H1 (cell line): ENCODE measurements around the gene DNER. TPM values are rescaled to one million over a fixed set of nuclear protein-coding genes. Genes with fewer than 3 reads are reported as not detected.

Experiments
- CTCF ChIA-PET: fragments of 300-600 bp; sonication (Branson Sonifier 250); formaldehyde crosslinking; loops from one replicate; lab custom pipeline; 2021; ENCODE audit not compliant: partially characterized antibody; lab: Charles Lee
- POLR2A ChIA-PET: fragments of 300-600 bp; sonication (Branson Sonifier 250); formaldehyde crosslinking; loops from one replicate; lab custom pipeline; 2021; ENCODE audit warnings: inconsistent platforms; ENCODE audit not compliant: partially characterized antibody; lab: Charles Lee
- DNase-seq, 2 experiments: peaks; one replicate each; pipeline versions ENCODE4 v3.0.0 to v3.0.0-alpha.2; 2010 to 2022; ENCODE audit warnings: low spot score in 2 of 2, low read depth in 1 of 2, mixed read lengths in 1 of 2
- FAIRE-seq: peaks from 2 replicates; lab custom pipeline; 2011; peaks lifted over from hg19 to GRCh38; lab: Jason Lieb, UNC
- H2AFZ ChIP-seq: 2 replicates; pipeline ENCODE4 v1.8.1; 2012; ENCODE audit warnings: low read length, inconsistent platforms
- H2AK5ac ChIP-seq: 2 replicates; pipeline ENCODE4 v1.6.1; 2013; ENCODE audit warnings: low read depth, low read length
- H2BK120ac ChIP-seq: replicated peaks from 2 replicates; pipeline ENCODE3; 2013; ENCODE audit warnings: low read depth, low read length, inconsistent platforms
- H2BK12ac ChIP-seq: 2 replicates; pipeline ENCODE4 v1.6.1; 2013; ENCODE audit warnings: low read depth, low read length
- H2BK15ac ChIP-seq: 2 replicates; pipeline ENCODE4 v1.6.1; 2013; ENCODE audit warnings: low read length
- H2BK20ac ChIP-seq: 2 replicates; pipeline ENCODE4 v1.6.1; 2013; ENCODE audit warnings: low read length
- H2BK5ac ChIP-seq: 2 replicates; pipeline ENCODE4 v1.6.1; 2013; ENCODE audit warnings: low read depth, low read length
- H3K14ac ChIP-seq: 2 replicates; pipeline ENCODE4 v1.6.1; 2013; ENCODE audit warnings: inconsistent platforms; ENCODE audit not compliant: insufficient read length
- H3K18ac ChIP-seq: 2 replicates; pipeline ENCODE4 v1.6.1; 2013; ENCODE audit warnings: low read length; ENCODE audit errors: extremely low read depth
- H3K23ac ChIP-seq: 2 replicates; pipeline ENCODE4 v1.6.1; 2013; ENCODE audit warnings: inconsistent platforms; ENCODE audit not compliant: insufficient read length
- H3K23me2 ChIP-seq: 2 replicates; pipeline ENCODE4 v1.6.1; 2013; ENCODE audit warnings: low read depth, low read length
- H3K27ac ChIP-seq: 2 replicates; pipeline ENCODE4 v1.6.1; 2011; ENCODE audit warnings: low read depth, low read length, inconsistent platforms
- H3K27me3 ChIP-seq, 4 experiments: replicated peaks in 1 of 4; 1 replicate in 1 of 4; 2 replicates in 3 of 4; pipeline versions ENCODE4 v1.6.1 to v1.8.1; 2011 to 2013; ENCODE audit warnings: low read length in 3 of 4, mild to moderate bottlenecking in 3 of 4, inconsistent platforms in 2 of 4, mixed read lengths in 2 of 4, moderate library complexity in 1 of 4; ENCODE audit not compliant: control insufficient read depth in 3 of 4, insufficient read depth in 3 of 4; ENCODE audit errors: extremely low read depth in 1 of 4
- H3K36me3 ChIP-seq, 4 experiments: 2 replicates each; pipeline versions ENCODE4 v1.6.1 to v1.8.1; 2011 to 2013; ENCODE audit warnings: mild to moderate bottlenecking in 4 of 4, low read length in 3 of 4, moderate library complexity in 2 of 4, control low read depth in 1 of 4, inconsistent platforms in 1 of 4; ENCODE audit not compliant: insufficient read depth in 4 of 4, control insufficient read depth in 2 of 4
- H3K4ac ChIP-seq: replicated peaks from 2 replicates; pipeline ENCODE3; 2013; ENCODE audit warnings: low read length, low read depth, mixed read lengths, inconsistent platforms; ENCODE audit not compliant: insufficient read length
- H3K4me1 ChIP-seq, 4 experiments: replicated peaks in 1 of 4; 1 replicate in 1 of 4; 2 replicates in 3 of 4; pipeline versions ENCODE4 v1.6.1 to v1.8.1; 2011 to 2013; ENCODE audit warnings: low read length in 3 of 4, inconsistent platforms in 2 of 4, mixed read lengths in 1 of 4; ENCODE audit not compliant: insufficient read depth in 4 of 4, control insufficient read depth in 3 of 4
- H3K4me2 ChIP-seq, 2 experiments: 2 replicates each; pipeline versions ENCODE4 v1.6.1 to v1.8.1; 2011 to 2013; ENCODE audit warnings: low read depth in 2 of 2, low read length in 2 of 2, control low read depth in 1 of 2, inconsistent platforms in 1 of 2, mild to moderate bottlenecking in 1 of 2; ENCODE audit not compliant: insufficient read depth in 1 of 2
- H3K4me3 ChIP-seq, 4 experiments: fragments of 200-600, 300-600 bp in 1 of 4; sonication (generic), shearing (Covaris generic), sonication (Bioruptor Twin) in 1 of 4; 2 replicates each; pipeline versions ENCODE4 v1.5.1 to v1.8.1; 2011 to 2016; ENCODE audit warnings: low read length in 4 of 4, low read depth in 3 of 4, control low read depth in 2 of 4, inconsistent platforms in 2 of 4, mild to moderate bottlenecking in 2 of 4, mixed read lengths in 1 of 4, moderate library complexity in 1 of 4; ENCODE audit not compliant: insufficient read depth in 2 of 4; ENCODE audit errors: extremely low read depth in 1 of 4
- H3K56ac ChIP-seq: replicated peaks from 2 replicates; pipeline ENCODE3; 2013; ENCODE audit warnings: low read depth, mild to moderate bottlenecking, mixed read lengths, low read length, inconsistent platforms; ENCODE audit not compliant: insufficient read length
- H3K79me1 ChIP-seq: 2 replicates; pipeline ENCODE4 v1.6.1; 2013; ENCODE audit warnings: low read depth, low read length, control low read depth
- H3K79me2 ChIP-seq, 2 experiments: 2 replicates each; pipeline versions ENCODE4 v1.6.1 to v1.8.1; 2012 to 2013; ENCODE audit warnings: low read length in 2 of 2, mild to moderate bottlenecking in 2 of 2, inconsistent platforms in 1 of 2; ENCODE audit not compliant: insufficient read depth in 2 of 2, control insufficient read depth in 1 of 2
- H3K9ac ChIP-seq, 4 experiments: replicated peaks in 1 of 4; 1 replicate in 1 of 4; 2 replicates in 3 of 4; pipeline versions ENCODE4 v1.6.1 to v1.8.1; 2011 to 2013; ENCODE audit warnings: low read depth in 3 of 4, low read length in 3 of 4, control low read depth in 2 of 4, mild to moderate bottlenecking in 2 of 4, moderate library complexity in 2 of 4, inconsistent platforms in 1 of 4; ENCODE audit errors: extremely low read depth in 1 of 4
- H3K9me3 ChIP-seq, 2 experiments: 2 replicates each; pipeline versions ENCODE4 v1.6.1 to v1.8.1; 2012 to 2013; ENCODE audit warnings: mild to moderate bottlenecking in 2 of 2, moderate library complexity in 2 of 2, control low read depth in 1 of 2, inconsistent platforms in 1 of 2, low read depth in 1 of 2, low read length in 1 of 2, mixed read lengths in 1 of 2; ENCODE audit not compliant: insufficient read depth in 2 of 2
- H4K20me1 ChIP-seq, 2 experiments: replicated peaks in 1 of 2; 2 replicates each; pipeline versions ENCODE3 to v1.8.1; 2011 to 2013; ENCODE audit warnings: inconsistent platforms in 2 of 2, low read length in 2 of 2, mild to moderate bottlenecking in 1 of 2; ENCODE audit not compliant: insufficient read depth in 2 of 2, control insufficient read depth in 1 of 2
- H4K5ac ChIP-seq: 2 replicates; pipeline ENCODE4 v1.6.1; 2013; ENCODE audit warnings: low read length, low read depth, mixed read lengths, inconsistent platforms; ENCODE audit not compliant: insufficient read length
- H4K8ac ChIP-seq: 2 replicates; pipeline ENCODE4 v1.8.0; 2013; ENCODE audit warnings: mild to moderate bottlenecking, moderate library complexity, low read length, inconsistent platforms; ENCODE audit not compliant: insufficient read depth; ENCODE audit errors: extremely low read depth
- H4K91ac ChIP-seq: replicated peaks from 2 replicates; pipeline ENCODE3; 2013; ENCODE audit warnings: low read length, mixed read lengths, inconsistent platforms; ENCODE audit not compliant: insufficient read length
- RAD21 ChIP-seq, 2 experiments: IDR thresholded peaks in 1 of 2; conservative IDR thresholded peaks in 1 of 2; 2 replicates each; pipeline ENCODE4 v1.6.1; 2011; ENCODE audit warnings: low read depth in 2 of 2, low read length in 2 of 2, improper control_type of control experiment in 1 of 2, inconsistent platforms in 1 of 2, mild to moderate bottlenecking in 1 of 2, moderate library complexity in 1 of 2
- TAF1 ChIP-seq: IDR thresholded peaks from 2 replicates; pipeline ENCODE4 v1.6.1; 2011; ENCODE audit warnings: mild to moderate bottlenecking, low read depth, low read length
- TEAD4 ChIP-seq: IDR thresholded peaks from 2 replicates; pipeline ENCODE4 v1.6.1; 2012; ENCODE audit warnings: low read depth, low read length, inconsistent platforms, mixed read lengths
- WGBS, 2 experiments: shearing (Covaris generic) in 1 of 2; methylation state at CpG; one replicate each; pipeline versions ENCODE4 v1.1.6 to v1.1.7; 2013 to 2015; ENCODE audit warnings: low lambda C conversion rate in 2 of 2, mixed read lengths in 2 of 2, inconsistent platforms in 1 of 2, low coverage in 1 of 2, missing lambda C conversion rate in 1 of 2; ENCODE audit not compliant: insufficient replicate concordance in 2 of 2, insufficient coverage in 1 of 2, insufficient read length in 1 of 2; ENCODE audit errors: extremely low coverage in 1 of 2, missing lambda C conversion rate in 1 of 2; 5-methylcytosine and 5-hydroxymethylcytosine counted together
- polyA plus RNA-seq, 7 experiments: library from polyadenylated mRNA; depleted of rRNA in 3 of 7; stranded (reverse) in 5 of 7; unstranded in 2 of 7; fragments of >200 nt in 5 of 7; fragments of 200-250 nt in 2 of 7; gene quantifications; 1 replicate in 5 of 7; 2 replicates in 1 of 7; 4 replicates in 1 of 7; pipeline versions ENCODE4 v1.2.1 to v1.2.3, GENCODE V29; 2011 to 2013; ENCODE audit warnings: missing spikeins in 2 of 7, mixed read lengths in 2 of 7
- total RNA-seq: library from RNA; stranded (reverse); fragmentation: NEBNext Ultra II Directional; extraction: Animal tissue kit (Norgen Biotek cat#: 25700); gene quantifications from 2 replicates; pipeline ENCODE4 v1.2.1, GENCODE V29; 2021

Gene DNER
- total and polyA plus RNA-seq, 2 of the 8 experiments (the other 6 are each of a cell fraction or from before 2014, with no cell fraction given): 6.8 to 16.3 TPM

GRCh38 chr2:229641676-229642075, 72.7 kb downstream of the DNER start:
- 72% methylated on average over 3 of the region's 3 CpGs; no CpG with 5 or more reads in 1 of the 2 experiments for WGBS, 2 experiments
- POLR2A ChIA-PET: interaction anchor here (1.4 kb wide), 1 partner anchor 10 kb away, joined by 3 read pairs; no protein-coding TSS in a partner anchor

More at GRCh38 chr2:229641676-229642075, 72.7 kb downstream of the DNER start:
- Histone ChIP-seq H3K4me2 (no peak overlapping the region), H2AK5ac (no peak overlapping the region), H2BK15ac (no peak overlapping the region), H4K91ac (no peak overlapping the region), H3K4me3 (no peak overlapping the region), H4K8ac (no peak overlapping the region)
- TF ChIP-seq TEAD4: no peak
- TF ChIP-seq TAF1: no peak
- 0 out of 4 replicates have a peak, but pooled peaks have one; percentile 13 to 21 for TF ChIP-seq RAD21 (IDR thresholded peaks at IDR 0.05 in 1 of 2, conservative IDR thresholded peaks at IDR 0.05 in 1 of 2; ENCODE audit: low read depth in 2 of 2, low read length in 2 of 2)
- TF ChIP-seq, all 59 proteins: peak for 1
- H3K79me1 ChIP-seq: no peaks in the 10 kb centered on the region
- DNase-seq: no peak
- no peak overlapping the region for H3K27ac ChIP-seq
- no peaks in the 10 kb centered on the region for H3K27me3 ChIP-seq
- H3K23ac ChIP-seq: no peak overlapping the region
- H3K23me2 ChIP-seq: no peaks in the 10 kb centered on the region
- H4K20me1 ChIP-seq: no peaks in the 10 kb centered on the region
- no peak for FAIRE-seq
- H2BK5ac ChIP-seq: no peak overlapping the region
- H3K4ac ChIP-seq: no peak overlapping the region
- no peak overlapping the region for H4K5ac ChIP-seq
- H2BK12ac ChIP-seq: no peak overlapping the region
- no peak overlapping the region for H2AFZ ChIP-seq
- H3K9me3 ChIP-seq: no peaks in the 10 kb centered on the region
- H2BK20ac ChIP-seq: no peak overlapping the region
- H3K56ac ChIP-seq: no peak overlapping the region
- no peaks in the 10 kb centered on the region for H3K4me1 ChIP-seq
- H3K9ac ChIP-seq: no peak overlapping the region
- H3K79me2 ChIP-seq: no peaks in the 10 kb centered on the region
- CTCF ChIA-PET: interaction anchor here (1.0 to 4.9 kb wide), 6 partner anchors 10 to 367 kb away, joined by 3 to 18 read pairs (median 4); no protein-coding TSS in a partner anchor
- H2BK120ac ChIP-seq: no peak overlapping the region
- H3K18ac ChIP-seq: no peak overlapping the region
- no peak overlapping the region for H3K14ac ChIP-seq
- no peaks in the 10 kb centered on the region for H3K36me3 ChIP-seq
